Spleen (tissue), 11 donors: Measurements from ENCODE around the gene IQCF6. TPM values are rescaled to one million over a fixed set of nuclear protein-coding genes. Genes with fewer than 3 reads are reported as not detected.

ENCODE experiments used
- DNase-seq: peaks from one replicate; pipeline ENCODE4 v3.0.0-alpha.2; 2020
- H3K27ac ChIP-seq, 8 donors: fragments of 200-600 bp; sonication (generic) in 7 of 8; 1 replicate in 4 of 8; 2 replicates in 4 of 8; pipeline versions ENCODE4 v1.5.0 to v1.8.0; 2016 to 2021; ENCODE audit warnings: inconsistent platforms in 4 of 8, mild to moderate bottlenecking in 4 of 8, moderate library complexity in 1 of 8
- H3K27me3 ChIP-seq, 7 donors: fragments of 200-600 bp; sonication (generic) in 6 of 7; replicated peaks in 1 of 7; 1 replicate in 4 of 7; 2 replicates in 3 of 7; pipeline versions ENCODE4 v1.5.0 to v1.8.0; 2016 to 2021; ENCODE audit warnings: inconsistent platforms in 3 of 7, mild to moderate bottlenecking in 1 of 7
- H3K36me3 ChIP-seq, 6 donors: fragments of 200-600 bp; sonication (generic) in 5 of 6; 1 replicate in 4 of 6; 2 replicates in 2 of 6; pipeline versions ENCODE4 v1.5.0 to v1.8.0; 2016 to 2021; ENCODE audit warnings: inconsistent platforms in 2 of 6
- H3K4me1 ChIP-seq, 6 donors: fragments of 200-600 bp; sonication (generic) in 5 of 6; 1 replicate in 3 of 6; 2 replicates in 3 of 6; pipeline versions ENCODE4 v1.5.0 to v1.8.0; 2016 to 2021; ENCODE audit warnings: inconsistent platforms in 3 of 6
- H3K4me3 ChIP-seq, 8 donors: fragments of 200-600 bp; sonication (generic) in 7 of 8; 1 replicate in 4 of 8; 2 replicates in 4 of 8; pipeline versions ENCODE4 v1.5.0 to v1.8.0; 2016 to 2021; ENCODE audit warnings: inconsistent platforms in 4 of 8, mild to moderate bottlenecking in 4 of 8, moderate library complexity in 2 of 8
- H3K9me3 ChIP-seq, 8 donors: fragments of 200-600 bp; sonication (generic) in 7 of 8; 1 replicate in 4 of 8; 2 replicates in 4 of 8; pipeline versions ENCODE4 v1.5.0 to v1.8.0; 2016 to 2021; ENCODE audit warnings: inconsistent platforms in 4 of 8
- POLR2A ChIP-seq, 3 donors: fragments of 450-650 bp; IDR thresholded peaks; one replicate each; pipeline ENCODE4 v1.5.1; 2017; ENCODE audit warnings: antibody characterized with exemption in 3 of 3, mild to moderate bottlenecking in 1 of 3
- POLR2AphosphoS5 ChIP-seq, 3 donors: sonication (generic); formaldehyde crosslinking; IDR thresholded peaks; one replicate each; pipeline ENCODE4 v1.5.1; 2017; ENCODE audit warnings: antibody characterized with exemption in 3 of 3
- WGBS, 5 donors: extraction: QIAGEN DNeasy Blood & Tissue Kit in 3 of 5; methylation state at CpG; one replicate each; pipeline versions ENCODE4 v1.1.5 to v1.1.7; 2013 to 2018; 5-methylcytosine and 5-hydroxymethylcytosine counted together
- intact Hi-C: fragments of 100-400 bp; cut with DNase I; formaldehyde crosslinking; loops from one replicate; pipeline ENCODE4 v1.15.0; 2023; ENCODE audit warnings: low total_unique reads
- polyA plus RNA-seq, 3 donors: library from polyadenylated mRNA; stranded (reverse); fragments of 200-250 nt; gene quantifications; one replicate each; pipeline ENCODE4 v1.2.1, GENCODE V29; 2013
- total RNA-seq, 7 donors: library from RNA; depleted of rRNA in 3 of 7; stranded (reverse); fragments of >200 nt in 3 of 7; fragmentation: NEBNext Ultra II Directional in 4 of 7; extraction: Animal tissue kit (Norgen Biotek cat#: 25700) in 4 of 7; gene quantifications; one replicate each; pipeline versions ENCODE4 v1.1.0 to v1.2.1, GENCODE V29; 2016 to 2021
- TF ChIP-seq, protein P1 (sequence below), 11 experiments: fragments of 200-600 bp in 7 of 11; fragments of 450-650 bp in 4 of 11; sonication (generic) in 4 of 11; IDR thresholded peaks in 8 of 11; conservative IDR thresholded peaks in 3 of 11; 1 replicate in 7 of 11; 2 replicates in 4 of 11; pipeline versions ENCODE4 v1.4.0 to v1.8.0; 2016 to 2021; ENCODE audit warnings: antibody characterized with exemption in 11 of 11, inconsistent platforms in 4 of 11, mild to moderate bottlenecking in 1 of 11
- donor health status: healthy with polysubstance abuse.
- donor health status: DM: no; HTN: no; CAD: no; lungs with moderate emphysema.
- donor health status: DM: no; HTN: no; CAD: no.
- donor health status: Bipolar disorder and iron deficiency.
- donor health status: healthy.
- donor health status: DM: no; HTN: no; CAD: no.
- donor health status: DM: yes; HTN: yes; CAD: no.

The IQCF6 gene
- total and polyA plus RNA-seq, 10 donors: not detected

DNA sequence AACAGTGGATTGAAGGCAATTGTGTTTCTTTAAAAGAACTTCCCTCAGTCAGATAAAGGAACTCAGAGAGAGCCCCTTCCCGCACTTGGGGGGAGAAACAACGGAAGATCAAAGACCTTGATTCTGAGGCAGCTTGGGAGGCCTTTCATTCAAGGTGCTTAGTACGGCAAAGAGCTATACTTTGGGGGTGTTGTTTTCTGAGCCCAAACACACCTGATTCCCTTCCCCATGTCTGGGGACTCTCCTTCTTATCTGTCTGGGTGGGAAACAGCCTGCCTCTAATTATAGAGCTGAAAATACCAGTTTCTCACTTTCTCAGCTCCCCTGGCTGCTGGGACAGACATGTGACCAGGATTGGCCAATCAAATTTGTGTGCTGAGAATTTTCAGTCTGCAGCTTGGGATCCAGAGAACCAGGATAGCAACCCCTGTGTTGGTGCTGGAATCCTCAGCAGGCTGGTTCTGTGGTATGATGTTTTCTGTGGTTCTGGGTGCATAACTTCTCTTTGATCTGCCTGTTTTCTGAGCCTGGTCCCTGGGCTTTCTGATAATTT is 19.4 kb upstream of the IQCF6 start:
- H3K4me1 ChIP-seq: no peaks in the 10 kb centered on the region
- WGBS, 5 donors: 23 to 49% (median 34%) methylated on average over 3 of the region's 3 CpGs
- TF ChIP-seq POLR2AphosphoS5 (IDR thresholded peaks at IDR 0.05) (no peak), POLR2A (IDR thresholded peaks at IDR 0.05) (no peak)
- TF ChIP-seq, protein P1, sequence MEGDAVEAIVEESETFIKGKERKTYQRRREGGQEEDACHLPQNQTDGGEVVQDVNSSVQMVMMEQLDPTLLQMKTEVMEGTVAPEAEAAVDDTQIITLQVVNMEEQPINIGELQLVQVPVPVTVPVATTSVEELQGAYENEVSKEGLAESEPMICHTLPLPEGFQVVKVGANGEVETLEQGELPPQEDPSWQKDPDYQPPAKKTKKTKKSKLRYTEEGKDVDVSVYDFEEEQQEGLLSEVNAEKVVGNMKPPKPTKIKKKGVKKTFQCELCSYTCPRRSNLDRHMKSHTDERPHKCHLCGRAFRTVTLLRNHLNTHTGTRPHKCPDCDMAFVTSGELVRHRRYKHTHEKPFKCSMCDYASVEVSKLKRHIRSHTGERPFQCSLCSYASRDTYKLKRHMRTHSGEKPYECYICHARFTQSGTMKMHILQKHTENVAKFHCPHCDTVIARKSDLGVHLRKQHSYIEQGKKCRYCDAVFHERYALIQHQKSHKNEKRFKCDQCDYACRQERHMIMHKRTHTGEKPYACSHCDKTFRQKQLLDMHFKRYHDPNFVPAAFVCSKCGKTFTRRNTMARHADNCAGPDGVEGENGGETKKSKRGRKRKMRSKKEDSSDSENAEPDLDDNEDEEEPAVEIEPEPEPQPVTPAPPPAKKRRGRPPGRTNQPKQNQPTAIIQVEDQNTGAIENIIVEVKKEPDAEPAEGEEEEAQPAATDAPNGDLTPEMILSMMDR (IDR thresholded peaks at IDR 0.05 in 8 of 11, conservative IDR thresholded peaks at IDR 0.05 in 3 of 11): no peak
- peaks cover 0 to 18% (median 6%) of the 10 kb centered on the region in 7 donors for H3K27me3 ChIP-seq
- no peak for DNase-seq
- H3K9me3 ChIP-seq: no peaks in the 10 kb centered on the region
- no peak overlapping the region for H3K27ac ChIP-seq
- no peak overlapping the region for H3K4me3 ChIP-seq
- no peaks in the 10 kb centered on the region for H3K36me3 ChIP-seq
- intact Hi-C loops: no loop called here

DNA sequence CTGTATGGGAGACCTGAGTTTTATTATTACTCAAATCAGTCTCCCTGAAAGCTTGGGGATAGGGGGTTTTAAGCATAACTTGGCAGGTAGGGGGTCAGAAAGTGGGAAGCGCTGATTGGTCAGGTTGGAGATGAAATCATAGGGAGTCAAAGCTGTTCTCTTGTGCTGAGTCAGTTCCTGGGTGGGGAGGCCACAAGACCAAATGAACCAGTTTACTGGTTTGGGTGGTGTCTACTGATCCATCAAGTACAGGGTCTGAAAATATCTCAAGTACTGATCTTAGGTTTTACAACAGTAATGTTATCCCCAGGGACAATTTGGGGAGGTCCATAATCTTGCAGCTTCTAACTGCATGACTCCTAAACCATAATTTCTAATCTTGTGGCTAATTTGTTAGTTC is 17.8 kb upstream of the IQCF6 start:
- peaks cover 0 to 18% (median 6%) of the 10 kb centered on the region in 7 donors for H3K27me3 ChIP-seq
- TF ChIP-seq POLR2A (IDR thresholded peaks at IDR 0.05): no peak
- TF ChIP-seq, protein P1 (IDR thresholded peaks at IDR 0.05 in 8 of 11, conservative IDR thresholded peaks at IDR 0.05 in 3 of 11): no peak
- TF ChIP-seq POLR2AphosphoS5 (IDR thresholded peaks at IDR 0.05): no peak
- H3K9me3 ChIP-seq: no peaks in the 10 kb centered on the region
- 76 to 90% (median 78%) methylated on average over 1 of the region's 1 CpG for WGBS, 5 donors
- intact Hi-C loops: no loop called here
- H3K27ac ChIP-seq: no peak overlapping the region
- no peaks in the 10 kb centered on the region for H3K36me3 ChIP-seq
- no peak overlapping the region for H3K4me3 ChIP-seq
- DNase-seq: no peak
- H3K4me1 ChIP-seq: no peaks in the 10 kb centered on the region

DNA sequence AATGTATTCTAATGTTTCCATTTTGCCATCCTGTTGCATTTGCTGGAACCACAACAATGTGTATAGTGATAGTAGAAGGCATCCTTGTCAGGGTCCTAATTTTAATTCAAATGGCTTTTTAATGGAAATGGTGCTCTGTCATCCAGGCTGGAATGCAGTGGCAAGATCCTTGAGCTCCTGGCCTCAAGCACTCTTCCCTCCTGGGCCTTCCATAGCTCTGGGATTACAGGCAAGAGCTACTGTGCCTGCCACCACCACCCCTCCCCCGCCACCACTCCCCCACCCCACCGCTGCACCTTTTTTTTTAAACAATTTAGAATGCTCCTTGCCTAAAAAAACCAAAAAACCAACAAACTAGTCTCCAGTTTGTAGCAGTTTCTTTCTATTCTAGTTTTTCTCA is 15.2 kb upstream of the IQCF6 start:
- 60 to 91% (median 81%) methylated on average over 2 of the region's 2 CpGs for WGBS, 5 donors
- Histone ChIP-seq H3K9me3 (no peaks in the 10 kb centered on the region), H3K36me3 (no peaks in the 10 kb centered on the region), H3K4me1 (no peaks in the 10 kb centered on the region), H3K27ac (no peak overlapping the region), H3K4me3 (no peak overlapping the region), H3K27me3 (peaks cover 0 to 18% (median 6%) of the 10 kb centered on the region in 7 donors)
- TF ChIP-seq POLR2A (IDR thresholded peaks at IDR 0.05) (no peak), POLR2AphosphoS5 (IDR thresholded peaks at IDR 0.05) (no peak)
- TF ChIP-seq, protein P1 (IDR thresholded peaks at IDR 0.05 in 8 of 11, conservative IDR thresholded peaks at IDR 0.05 in 3 of 11): no peak
- intact Hi-C loops: no loop called here
- no peak for DNase-seq

DNA sequence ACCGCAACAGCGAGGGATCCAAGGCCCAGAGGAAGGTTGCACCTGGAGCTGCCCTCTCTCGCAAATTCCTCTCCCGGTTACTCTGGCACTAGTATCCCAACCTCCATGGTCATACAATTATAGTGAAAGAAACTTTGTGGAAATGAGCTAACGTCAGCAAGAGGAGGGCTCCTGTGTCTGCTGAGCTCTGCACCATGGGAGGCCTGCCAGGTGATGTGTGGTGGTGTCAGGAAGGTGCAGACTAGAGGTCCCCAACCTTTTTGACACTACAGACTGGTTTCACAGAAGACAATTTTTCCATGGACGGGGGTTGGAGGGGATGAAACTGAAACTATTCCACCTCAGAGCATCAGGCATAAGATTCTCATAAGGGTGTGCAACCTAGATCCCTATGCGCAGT is 13.2 kb upstream of the IQCF6 start:
- WGBS, 5 donors: 85 to 96% (median 85%) methylated on average over 7 of the region's 7 CpGs

More for the DNA sequence above, 13.2 kb upstream of the IQCF6 start:
- H3K27me3 ChIP-seq: peaks cover 0 to 7% (median 0%) of the 10 kb centered on the region in 7 donors
- H3K4me1 ChIP-seq: no peaks in the 10 kb centered on the region
- no peaks in the 10 kb centered on the region for H3K9me3 ChIP-seq
- intact Hi-C loops: no loop called here
- TF ChIP-seq, protein P1 (IDR thresholded peaks at IDR 0.05 in 8 of 11, conservative IDR thresholded peaks at IDR 0.05 in 3 of 11): no peak
- TF ChIP-seq POLR2A (IDR thresholded peaks at IDR 0.05): no peak
- TF ChIP-seq POLR2AphosphoS5 (IDR thresholded peaks at IDR 0.05): no peak
- no peak overlapping the region for H3K4me3 ChIP-seq
- H3K36me3 ChIP-seq: no peaks in the 10 kb centered on the region
- no peak for DNase-seq
- no peak overlapping the region for H3K27ac ChIP-seq
